H4 (cell line): ENCODE measurements around the gene CD59. TPM values are rescaled to one million over a fixed set of nuclear protein-coding genes. Genes with fewer than 3 reads are reported as not detected.
"Not testable (repeated sequence)": the region's sequence is repeated elsewhere in the genome, so short reads cannot be mapped to it uniquely, and the experiment has no call there.

Source experiments
- DNase-seq: peaks from one replicate; pipeline ENCODE4 v3.0.0-alpha.2; 2015; ENCODE audit warnings: low spot score
- total RNA-seq: library from RNA; depleted of rRNA; stranded (reverse); fragments of >200 nt; shearing (Covaris generic); gene quantifications from 2 replicates; pipeline ENCODE4 v1.2.3, GENCODE V29; 2014

The CD59 gene
- total RNA-seq, 1 experiment from 2014 or later: 287 TPM

DNA sequence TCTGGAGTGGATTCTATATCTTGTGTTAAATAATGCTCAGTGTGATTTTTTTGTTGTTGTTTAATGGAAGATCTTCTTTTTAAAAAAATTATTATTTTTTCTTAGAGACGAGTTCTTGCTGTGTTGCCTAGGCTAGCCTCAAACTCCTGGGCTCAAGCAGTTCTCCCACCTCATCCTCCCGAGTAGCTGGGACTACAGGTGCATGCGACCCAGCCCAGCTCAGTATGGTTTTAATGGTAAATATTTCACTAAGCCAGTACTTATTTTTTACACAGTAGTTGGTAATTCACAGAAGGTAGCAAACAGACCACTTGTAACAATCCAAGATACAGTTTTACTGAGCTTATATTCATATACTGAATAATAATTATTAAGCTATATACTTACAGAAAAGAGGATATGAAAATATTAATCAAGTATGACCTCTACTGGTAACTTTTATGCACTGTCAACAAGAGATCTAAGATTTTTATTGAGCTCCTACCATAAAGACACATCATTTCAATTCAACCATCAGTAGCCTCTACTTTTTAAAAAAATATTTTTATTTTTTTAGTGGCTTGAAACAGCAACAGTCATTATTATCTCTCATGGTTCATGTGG lies 6.1 kb upstream of the CD59 start:
- no peak for DNase-seq

DNA sequence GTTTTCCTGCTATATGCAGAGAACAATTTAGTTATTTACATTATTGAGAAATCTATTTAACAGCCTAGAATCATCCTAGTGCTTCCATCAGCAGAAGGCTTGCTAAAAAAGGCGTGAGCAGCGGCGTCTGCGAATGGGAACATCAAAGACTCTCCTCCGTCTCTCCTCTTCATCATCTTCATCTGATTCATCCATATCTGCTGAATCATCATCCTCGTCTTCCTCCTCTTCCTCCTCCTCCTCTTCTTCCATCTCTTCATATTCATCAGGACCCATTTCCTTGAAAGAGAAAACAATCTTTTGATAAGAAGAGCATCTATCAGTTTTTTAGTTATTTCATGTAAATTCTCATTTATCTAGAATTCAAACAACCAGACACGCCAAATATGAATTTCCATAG lies 5.6 kb upstream of the CD59 start:
- DNase-seq: no peak

DNA sequence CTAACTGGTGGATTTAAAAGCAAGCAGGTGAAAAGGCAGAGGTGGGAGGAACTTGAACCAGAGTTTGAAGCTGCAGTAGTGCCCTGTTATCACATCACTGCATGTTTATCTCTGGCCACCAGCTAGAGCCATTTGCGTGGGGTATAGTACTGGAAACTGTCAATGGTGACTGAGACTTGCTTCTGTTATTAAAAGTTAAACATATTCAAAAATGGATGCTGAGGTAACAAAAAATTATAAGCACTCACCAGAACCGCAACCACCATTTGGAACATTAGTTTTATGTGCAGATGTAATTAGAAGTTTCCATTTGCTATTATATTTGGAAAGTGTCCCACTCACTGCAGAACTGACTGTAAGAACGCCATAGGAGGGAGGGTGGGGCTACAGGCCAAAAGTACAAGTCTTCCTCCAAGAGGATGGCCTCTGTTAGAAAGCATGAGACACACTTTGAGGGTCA lies 1.2 kb upstream of the CD59 start:
- DNase-seq: no peak

DNA sequence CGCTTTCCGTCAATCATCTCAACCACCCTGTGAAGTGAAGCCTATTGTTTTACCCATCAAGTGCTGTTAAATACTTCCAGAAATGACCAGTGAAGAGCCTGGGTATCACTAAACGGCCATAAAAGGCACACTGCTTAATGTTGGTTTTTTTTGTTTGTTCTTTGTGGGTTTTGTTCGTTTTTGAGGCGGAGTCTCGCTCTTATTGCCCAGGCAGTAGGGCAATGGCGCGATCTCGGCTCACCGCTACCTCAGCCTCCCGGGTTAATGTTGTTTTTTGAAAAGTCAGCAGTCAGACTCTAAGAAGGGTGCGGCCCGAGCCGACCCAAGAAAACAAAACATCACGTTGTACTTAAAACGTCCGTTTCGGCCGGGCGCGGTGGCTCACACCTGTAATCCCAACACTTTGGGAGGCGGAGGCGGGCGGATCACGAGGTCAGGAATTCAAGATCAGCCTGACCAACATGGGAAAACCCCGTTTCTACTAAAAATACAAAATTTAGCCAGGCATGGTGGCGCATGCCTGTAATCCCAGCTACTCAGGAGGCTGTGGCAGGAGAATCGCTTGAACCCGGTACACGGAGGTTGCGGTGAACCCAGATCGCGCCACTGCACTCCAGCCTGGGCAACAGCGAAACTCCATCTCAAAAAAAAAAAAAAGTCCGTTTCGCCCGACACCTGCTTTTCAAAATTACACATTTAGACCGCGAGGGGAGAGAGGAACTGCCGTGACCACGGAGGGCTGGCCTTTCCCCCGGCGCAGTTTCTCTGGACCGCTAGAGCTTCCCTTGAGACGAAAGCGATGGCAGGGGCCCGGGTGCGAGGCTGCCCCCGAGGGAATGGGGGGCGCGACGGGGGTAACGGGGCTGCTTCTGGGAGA lies 714 bp downstream of the CD59 start:
- peak; percentile 27 for DNase-seq

DNA sequence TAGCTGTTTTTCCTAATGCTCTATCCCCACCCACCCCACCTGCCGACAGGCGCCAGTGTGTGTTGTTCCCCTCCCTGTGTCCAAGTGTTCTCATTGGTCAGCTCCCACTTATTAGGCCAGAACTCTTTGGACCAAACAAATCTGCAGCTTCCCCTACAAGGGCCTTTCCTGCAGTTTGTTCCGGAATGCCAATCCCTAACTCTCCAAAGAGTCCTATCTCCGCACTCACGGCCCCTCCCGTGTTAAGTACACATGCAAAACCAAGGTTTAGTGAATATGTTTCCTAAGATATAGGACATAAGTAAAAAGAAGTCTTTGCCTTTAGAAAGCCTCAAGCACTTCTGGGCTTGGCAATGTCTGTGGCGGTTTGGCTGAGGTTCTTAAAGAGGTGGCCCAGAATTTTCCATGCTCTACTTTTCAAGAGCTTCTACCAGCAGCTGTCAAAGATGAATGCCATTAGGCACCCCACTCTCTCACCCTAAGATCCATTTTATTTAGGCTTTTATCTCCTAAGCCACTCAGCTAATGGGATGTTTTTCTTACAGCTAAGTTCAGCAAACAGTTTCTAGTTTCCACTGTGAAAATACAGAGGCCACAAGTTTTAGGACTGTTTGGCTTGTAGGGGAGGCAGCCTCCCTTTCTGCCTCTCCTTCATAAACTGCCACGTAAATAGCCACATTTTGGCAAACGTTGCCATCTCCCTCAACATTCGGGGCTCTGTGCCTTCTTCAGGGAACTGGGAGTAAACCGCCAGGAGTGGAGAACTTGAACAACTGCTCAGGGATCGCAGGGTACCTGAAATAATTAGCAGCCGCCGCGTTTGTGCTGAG lies 1.6 kb downstream of the CD59 start:
- no peak for DNase-seq

DNA sequence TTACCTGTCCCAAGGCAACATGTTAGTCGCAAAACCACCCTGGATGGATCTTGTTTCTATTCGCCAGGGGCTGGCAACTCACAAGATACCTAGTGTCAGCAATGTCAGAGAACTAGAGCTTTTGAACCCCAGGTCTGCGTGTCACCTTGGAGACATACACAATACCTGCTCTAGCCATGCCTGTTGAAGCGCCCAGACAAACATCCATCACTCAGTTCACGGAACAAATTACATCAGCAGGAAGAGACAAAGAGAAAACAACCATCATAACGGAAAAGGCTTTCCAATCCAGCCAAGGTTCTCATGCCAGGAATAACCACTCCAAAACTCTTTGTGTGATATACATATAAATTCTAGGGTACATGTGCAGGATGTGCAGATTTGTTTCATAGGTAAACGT lies 2.2 kb downstream of the CD59 start:
- DNase-seq: no peak

DNA sequence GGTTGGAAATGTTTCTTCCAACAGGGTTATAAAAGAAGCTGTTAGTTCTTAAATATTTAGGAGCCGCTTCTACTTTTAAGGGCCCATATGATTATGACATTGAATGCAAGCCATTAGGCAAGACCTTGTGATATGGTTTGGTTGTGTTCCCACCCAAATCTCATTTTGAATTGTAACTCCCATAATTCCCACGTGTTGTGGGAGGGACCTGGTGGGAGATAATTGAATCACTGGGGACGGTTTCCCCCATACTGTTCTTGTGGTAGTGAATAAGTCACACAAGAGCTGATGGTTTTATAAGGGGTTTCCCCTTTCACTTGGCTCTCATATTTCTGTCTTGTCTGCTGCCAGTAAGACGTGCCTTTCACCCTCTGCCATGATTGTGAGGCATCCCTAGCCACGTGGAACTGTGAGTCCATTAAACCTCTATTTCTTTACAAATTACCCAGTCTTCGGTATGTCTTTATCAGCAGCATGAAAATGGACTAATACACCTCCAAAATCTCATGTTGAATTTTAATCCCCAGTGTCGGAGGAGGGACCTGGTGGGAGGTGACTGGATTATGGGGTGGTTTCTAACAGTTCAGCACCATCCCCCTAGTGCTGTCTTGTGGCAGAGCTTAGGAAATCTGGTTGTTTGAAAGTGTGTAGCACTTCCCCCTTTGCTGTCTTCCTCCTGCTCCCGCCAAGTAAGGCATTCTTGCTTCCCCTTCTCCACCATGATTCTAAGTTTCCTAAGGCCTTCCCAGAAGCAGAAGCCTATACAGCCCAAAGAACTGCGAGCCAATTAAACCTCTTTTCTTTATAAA lies 4.3 kb downstream of the CD59 start:
- DNase-seq: no peak

DNA sequence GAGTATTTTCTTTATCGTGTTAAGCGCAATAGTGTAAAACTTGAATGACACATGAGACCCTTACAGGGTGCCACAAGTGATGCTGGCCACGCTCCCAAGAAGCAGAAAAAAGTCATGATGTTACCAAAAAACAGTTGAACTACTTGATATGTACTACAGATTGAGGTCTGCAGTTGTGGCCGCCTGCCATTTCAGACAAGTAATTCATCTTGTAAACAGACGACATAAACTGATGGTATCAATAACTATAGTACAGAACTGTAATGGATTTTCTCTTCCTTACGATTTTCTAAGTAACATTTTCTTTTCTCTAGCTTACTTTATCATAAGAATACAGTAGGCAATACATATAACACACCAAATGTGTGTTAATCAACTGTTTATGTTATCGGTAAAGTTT lies 5.5 kb downstream of the CD59 start:
- DNase-seq: no peak

DNA sequence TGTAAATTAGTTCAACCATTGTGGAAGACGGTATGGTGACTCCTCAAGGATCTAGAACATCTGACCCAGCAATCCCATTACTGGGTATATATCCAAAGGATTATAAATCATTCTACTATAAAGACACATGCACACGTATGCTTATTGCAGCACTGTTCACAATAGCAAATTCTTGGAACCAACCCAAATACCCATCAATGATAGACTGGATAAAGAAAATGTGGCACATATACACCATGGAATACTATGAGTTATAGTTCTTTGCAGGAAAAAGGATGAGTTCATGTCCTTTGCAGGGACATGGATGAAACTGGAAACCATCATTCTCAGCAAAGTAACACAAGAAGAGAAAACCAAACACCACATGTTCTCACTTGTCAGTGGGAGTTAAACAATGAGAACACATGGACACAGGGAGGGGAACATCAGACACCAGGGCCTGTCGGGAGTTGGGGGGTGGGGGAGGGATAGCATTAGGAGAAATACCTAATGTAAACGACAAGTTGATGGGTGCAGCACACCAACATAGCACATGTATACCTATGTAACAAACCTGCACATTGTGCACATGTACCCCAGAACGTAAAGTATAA lies 7.1 kb downstream of the CD59 start:
- DNase-seq: not testable (repeated sequence)

DNA sequence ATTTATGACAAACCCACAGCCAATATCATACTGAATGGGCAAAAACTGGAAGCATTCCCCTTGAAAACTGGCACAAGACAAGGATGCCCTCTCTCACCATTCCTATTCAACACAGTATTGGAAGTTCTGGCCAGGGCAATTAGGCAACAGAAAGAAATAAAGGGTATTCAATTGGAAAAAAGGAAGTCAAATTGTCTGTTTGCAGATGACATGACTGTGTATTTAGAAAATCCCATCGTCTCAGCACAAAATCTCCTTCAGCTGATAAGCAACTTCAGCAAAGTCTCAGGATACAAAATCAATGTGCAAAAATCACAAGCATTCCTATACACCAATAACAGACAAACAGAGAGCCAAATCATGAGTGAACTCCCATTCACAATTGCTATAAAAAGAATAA lies 8.7 kb downstream of the CD59 start:
- DNase-seq: not testable (repeated sequence)

DNA sequence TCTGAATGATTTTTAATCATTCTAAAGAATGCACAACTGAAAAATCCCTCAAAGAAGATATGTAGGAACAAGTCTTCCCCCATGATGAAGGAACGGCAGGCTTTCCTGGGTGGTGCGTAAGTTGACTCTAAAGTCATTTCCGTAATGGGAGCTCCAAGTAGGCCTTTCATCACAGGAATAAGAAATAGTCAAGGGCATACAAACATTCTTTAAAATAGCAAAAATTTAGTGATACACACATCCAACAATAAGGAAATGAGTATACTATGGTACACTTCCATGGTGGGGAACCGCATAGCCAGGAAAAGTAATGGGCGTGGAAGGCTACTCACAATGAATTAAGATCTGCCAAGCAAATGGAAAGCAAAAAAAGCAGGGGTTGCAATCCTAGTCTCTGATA lies 10.7 kb downstream of the CD59 start:
- DNase-seq: no peak

DNA sequence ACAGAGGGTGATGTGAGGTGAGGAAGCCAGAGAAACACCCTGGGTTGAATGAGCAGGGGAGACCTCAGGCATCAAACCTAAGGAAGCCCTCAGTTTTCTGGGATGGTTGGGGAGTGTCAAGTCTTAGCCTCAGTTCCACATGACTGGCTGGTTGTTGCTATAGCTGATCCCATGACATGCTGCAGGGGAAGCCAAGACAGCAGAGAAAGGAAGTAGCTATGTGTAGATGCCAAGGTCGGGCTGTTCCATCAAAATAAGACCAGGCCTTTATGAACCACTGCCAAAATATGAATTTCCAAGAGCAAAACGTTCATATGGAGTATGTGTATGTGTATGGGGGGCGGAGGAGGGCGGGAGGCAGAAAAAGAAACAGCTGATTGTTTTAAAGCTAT lies 11.6 kb downstream of the CD59 start:
- no peak for DNase-seq

DNA sequence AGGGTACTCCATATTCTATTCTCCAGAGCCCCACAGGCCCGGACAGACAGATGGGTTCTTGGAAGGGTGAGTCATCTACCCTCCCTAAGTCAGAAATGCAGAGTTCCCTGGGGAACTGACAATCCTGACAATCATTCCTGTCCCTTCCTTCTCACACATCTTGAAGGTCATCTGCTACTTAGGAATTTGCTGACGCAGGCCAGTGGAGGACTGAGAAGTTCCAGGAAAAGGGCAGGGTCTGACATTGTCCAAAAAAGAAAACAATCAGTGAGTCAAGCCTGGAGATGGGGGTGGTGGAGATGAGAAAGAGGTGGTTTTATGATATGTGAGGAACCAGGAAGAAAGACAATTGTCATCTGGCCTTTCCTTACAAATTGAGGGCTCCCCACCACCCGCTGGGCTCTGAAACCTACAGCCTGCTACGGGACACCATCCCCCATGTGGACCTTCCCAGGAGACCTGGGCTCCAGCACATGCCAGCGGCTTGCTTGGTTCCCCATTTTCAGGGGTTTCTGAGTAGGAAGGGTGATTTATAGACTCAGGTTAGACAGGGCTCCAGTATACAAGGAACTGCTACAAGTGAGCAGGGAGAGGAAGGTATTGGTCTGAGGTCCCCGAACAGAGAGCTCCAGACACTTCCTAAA lies 12.9 kb downstream of the CD59 start:
- DNase-seq: peak; percentile 60

DNA sequence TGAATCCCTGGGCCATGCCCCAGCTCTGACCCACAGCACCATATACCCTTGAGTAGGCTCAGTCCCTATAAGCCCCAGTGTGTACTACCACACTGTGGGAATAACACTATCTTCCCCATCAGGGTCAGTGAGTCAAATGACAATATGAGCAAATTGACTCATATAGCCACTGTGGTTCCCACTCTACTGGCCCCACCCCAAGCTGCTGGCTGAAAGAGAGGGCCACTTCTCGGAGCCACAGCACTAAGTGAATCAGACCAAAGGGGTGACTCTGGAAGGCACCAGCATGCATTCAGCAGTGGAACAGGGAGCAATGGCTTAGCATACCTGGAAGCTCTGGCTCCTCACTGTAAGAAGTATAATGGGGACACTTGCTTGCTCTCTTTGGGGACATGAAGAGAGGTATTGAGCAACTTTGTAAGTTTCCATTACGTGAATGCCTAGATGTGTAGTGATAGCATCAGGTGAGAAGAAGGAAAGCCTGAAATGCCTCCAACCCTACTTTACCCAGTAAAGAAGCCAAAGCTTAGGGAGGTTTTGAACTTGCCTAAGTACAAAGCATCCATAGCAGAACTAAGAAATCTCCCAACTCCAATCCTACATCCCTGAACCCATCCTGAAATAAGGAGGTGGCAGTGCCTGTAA lies 13.5 kb downstream of the CD59 start:
- DNase-seq: peak; percentile 42

DNA sequence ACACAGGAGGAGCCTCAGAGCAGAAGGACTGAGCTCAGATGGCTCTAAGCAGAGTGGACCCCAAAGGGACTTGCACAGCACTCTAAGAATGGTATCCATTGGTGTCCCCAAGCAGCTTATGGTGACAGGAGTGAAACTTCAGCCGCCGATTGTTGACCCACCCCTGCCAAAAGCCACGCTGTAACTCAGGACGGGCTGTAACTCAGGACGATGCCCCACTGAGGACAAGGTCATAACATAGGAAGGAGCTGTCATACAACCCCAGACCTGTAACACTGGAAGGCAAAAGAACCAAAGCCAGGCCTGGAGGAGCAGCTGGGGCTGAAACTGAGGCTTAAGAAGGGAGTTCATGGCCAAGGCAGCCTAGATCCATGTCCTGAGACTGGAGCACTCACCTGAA lies 14.2 kb downstream of the CD59 start:
- DNase-seq: no peak

DNA sequence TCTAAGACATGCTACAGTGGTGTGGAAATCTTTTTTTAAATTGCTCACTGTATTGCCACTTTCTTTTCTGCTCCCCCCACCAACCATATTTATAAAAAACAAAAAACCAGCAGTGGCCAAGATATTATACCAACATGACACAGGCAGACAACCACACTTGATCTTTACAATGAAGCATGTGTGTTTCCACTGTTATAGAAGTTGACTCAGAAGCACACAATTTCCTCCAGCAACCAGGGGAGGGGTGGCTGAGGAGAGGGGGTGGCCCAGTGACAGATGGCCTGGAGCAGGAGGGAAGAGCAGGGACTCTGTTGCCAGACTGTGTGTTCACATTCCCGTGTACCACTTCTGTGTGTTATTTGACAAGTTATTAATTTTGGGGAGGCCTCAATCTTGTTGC lies 14.8 kb downstream of the CD59 start:
- peak; percentile 67 for DNase-seq

DNA sequence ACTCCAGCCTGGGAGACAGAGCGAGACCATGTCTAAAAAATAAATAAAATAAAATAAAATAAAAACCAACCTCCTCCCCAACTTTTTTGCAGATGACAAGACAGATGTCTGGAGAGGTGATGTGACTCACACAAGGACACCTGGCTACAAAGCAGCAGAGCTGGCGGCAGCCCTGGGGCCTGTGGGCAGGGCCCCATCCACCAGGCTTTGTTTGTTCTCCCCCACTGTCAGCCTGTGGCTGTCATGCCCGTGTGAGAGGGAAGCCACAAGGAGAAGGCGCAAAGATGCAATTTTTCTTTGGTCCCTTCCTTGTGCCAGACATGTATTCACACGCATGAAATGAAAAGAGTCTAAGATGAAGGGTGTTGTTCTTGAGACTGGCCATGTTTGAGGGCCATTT lies 16.6 kb downstream of the CD59 start:
- DNase-seq: no peak

DNA sequence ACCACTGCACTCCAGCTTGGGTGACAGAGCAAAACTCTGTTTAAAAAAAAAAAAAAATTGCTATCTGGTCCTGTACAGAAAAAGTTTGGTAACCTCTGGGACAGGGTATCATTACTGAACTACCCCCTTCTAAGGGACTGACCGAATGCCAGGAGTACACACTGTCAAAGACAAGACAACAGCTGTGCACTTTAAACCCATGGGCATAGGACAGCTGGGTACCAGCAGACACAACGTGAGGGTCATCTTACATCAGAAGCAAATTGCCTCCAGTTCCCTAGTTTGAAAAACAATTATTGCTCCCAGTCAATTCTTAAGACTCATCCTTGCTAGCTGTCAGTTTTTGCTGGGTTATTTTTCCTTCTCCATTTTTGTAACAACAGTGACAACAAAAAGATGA lies 17.8 kb downstream of the CD59 start:
- no peak for DNase-seq

DNA sequence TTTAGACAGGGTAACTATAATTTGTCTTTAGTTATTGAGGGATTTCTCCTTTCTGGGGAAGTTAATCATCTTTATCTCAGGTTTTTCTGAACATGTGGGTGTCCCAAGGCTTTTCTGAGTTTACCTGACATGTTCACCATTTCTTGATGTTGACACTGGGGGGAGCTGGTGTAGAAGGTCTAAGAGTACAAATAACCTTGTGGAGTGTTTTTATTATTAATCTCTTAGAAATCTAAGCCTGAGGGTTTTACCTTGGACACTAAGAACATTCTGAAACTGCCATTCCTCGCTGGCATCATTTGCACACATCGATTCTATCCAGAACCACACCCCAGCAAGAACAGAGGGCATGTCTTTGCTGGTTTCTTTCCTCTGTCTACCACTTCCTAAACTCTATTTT lies 20.0 kb downstream of the CD59 start:
- no peak for DNase-seq

DNA sequence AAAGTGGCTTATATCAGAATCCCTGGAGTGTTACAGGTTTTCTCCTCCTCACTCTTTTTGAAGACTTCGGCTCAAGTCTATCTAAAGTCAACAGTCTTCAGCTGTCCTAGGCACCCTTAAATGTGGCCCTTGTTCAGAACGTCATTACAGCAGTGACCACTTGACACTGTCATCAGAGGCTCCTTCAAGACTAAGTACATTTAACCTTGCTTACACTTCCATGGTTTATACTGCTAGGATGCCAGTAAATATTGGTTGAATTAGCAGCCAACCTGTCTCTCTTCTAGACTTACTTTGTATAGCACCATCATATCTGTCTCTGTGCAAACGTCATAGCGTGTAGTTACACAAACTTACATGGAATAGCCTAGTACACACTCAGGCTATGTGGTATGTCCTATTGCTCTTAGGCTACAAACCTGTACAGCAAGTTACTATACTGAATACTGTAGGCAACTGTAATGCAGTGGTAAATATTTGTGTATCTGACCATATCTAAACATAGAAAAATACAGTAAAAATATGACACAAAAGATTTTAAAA lies 22.3 kb downstream of the CD59 start:
- DNase-seq: no peak
